HepG2 (cell line): Measurements from ENCODE around the gene ZBTB4. TPM values are rescaled to one million over a fixed set of nuclear protein-coding genes. Genes with fewer than 3 reads are reported as not detected.

Source experiments
- DMAP1 ChIP-seq: IDR thresholded peaks from 2 replicates; pipeline ENCODE4 v1.6.1; 2016
- FOSL1 ChIP-seq: sonication (generic); formaldehyde crosslinking; IDR thresholded peaks from 2 replicates; pipeline ENCODE4 v1.9.0; 2021; ENCODE audit warnings: missing genetic modification reagents, borderline replicate concordance
- FOXK1 ChIP-seq: sonication (generic); formaldehyde crosslinking; IDR thresholded peaks from 2 replicates; pipeline ENCODE4 v1.4.0; 2020; ENCODE audit warnings: low read depth, missing genetic modification reagents, borderline replicate concordance
- HDAC2 ChIP-seq: sonication (generic); formaldehyde crosslinking; IDR thresholded peaks from 2 replicates; pipeline ENCODE4 v1.4.0; 2020; ENCODE audit warnings: missing genetic modification reagents
- KMT2B ChIP-seq: IDR thresholded peaks from 2 replicates; pipeline ENCODE4 v1.6.1; 2016; ENCODE audit warnings: missing genetic modification reagents, missing compliant biosample characterization
- MLXIP ChIP-seq: sonication (generic); formaldehyde crosslinking; IDR thresholded peaks from 2 replicates; pipeline ENCODE4 v1.9.0; 2021; ENCODE audit warnings: missing genetic modification reagents, borderline replicate concordance
- NFYC ChIP-seq: IDR thresholded peaks from 2 replicates; pipeline ENCODE4 v1.6.1; 2016; ENCODE audit warnings: missing genetic modification reagents, missing compliant biosample characterization
- NKX3-1 ChIP-seq: sonication (generic); formaldehyde crosslinking; IDR thresholded peaks from 2 replicates; pipeline ENCODE4 v1.5.0; 2020; ENCODE audit warnings: missing genetic modification reagents
- SRY ChIP-seq: sonication (generic); formaldehyde crosslinking; IDR thresholded peaks from 2 replicates; pipeline ENCODE4 v1.8.0; 2022; ENCODE audit warnings: mild to moderate bottlenecking, missing genetic modification reagents
- TCF12 ChIP-seq, 2 experiments: fragments of 450-650 bp in 1 of 2; sonication (generic) in 1 of 2; formaldehyde crosslinking in 1 of 2; IDR thresholded peaks; 2 replicates each; pipeline versions ENCODE4 v1.6.1 to v1.8.0; 2017 to 2022; ENCODE audit warnings: antibody characterized with exemption in 1 of 2, mild to moderate bottlenecking in 1 of 2, missing genetic modification reagents in 1 of 2, moderate library complexity in 1 of 2
- ZNF34 ChIP-seq: sonication (generic); formaldehyde crosslinking; IDR thresholded peaks from 2 replicates; pipeline ENCODE4 v1.4.0; 2020; ENCODE audit warnings: mild to moderate bottlenecking, missing genetic modification reagents, borderline replicate concordance
- ZNF367 ChIP-seq: sonication (generic); formaldehyde crosslinking; IDR thresholded peaks from 2 replicates; pipeline ENCODE4 v1.4.0; 2020; ENCODE audit warnings: missing genetic modification reagents, borderline replicate concordance
- ZNF543 ChIP-seq: sonication (generic); formaldehyde crosslinking; IDR thresholded peaks from 2 replicates; pipeline ENCODE4 v1.4.0; 2020; ENCODE audit warnings: mild to moderate bottlenecking, missing genetic modification reagents
- ZNF619 ChIP-seq: sonication (generic); formaldehyde crosslinking; IDR thresholded peaks from 2 replicates; pipeline ENCODE4 v1.4.0; 2020; ENCODE audit warnings: mild to moderate bottlenecking, missing genetic modification reagents
- ZNF704 ChIP-seq: sonication (generic); formaldehyde crosslinking; IDR thresholded peaks from 2 replicates; pipeline ENCODE4 v1.8.1; 2023; ENCODE audit warnings: mild to moderate bottlenecking, inconsistent platforms, moderate library complexity, missing genetic modification reagents, borderline replicate concordance
- ZNF878 ChIP-seq: sonication (generic); formaldehyde crosslinking; IDR thresholded peaks from 2 replicates; pipeline ENCODE4 v1.8.1; 2023; ENCODE audit warnings: mild to moderate bottlenecking, missing genetic modification reagents, moderate library complexity
- polyA plus RNA-seq, 8 experiments: library from polyadenylated mRNA; depleted of rRNA in 3 of 8; stranded (reverse) in 7 of 8; unstranded in 1 of 8; fragments of >200 nt; fragmentation: Illumina TruSeq in 4 of 8; extraction: Trizol in 4 of 8; gene quantifications; 2 replicates each; pipeline versions ENCODE4 v1.2.1 to v1.2.3, GENCODE V29; 2011 to 2016; ENCODE audit warnings: low read depth in 4 of 8, missing spikeins in 1 of 8, mixed read lengths in 1 of 8; ENCODE audit not compliant: insufficient read depth in 1 of 8
- total RNA-seq, 5 experiments: library from RNA; depleted of rRNA; stranded (reverse); fragments of >200 nt; fragmentation: Illumina TruSeq; extraction: Trizol; gene quantifications; 2 replicates each; pipeline ENCODE4 v1.2.3, GENCODE V29; 2016; ENCODE audit warnings: low read depth in 1 of 5
- TF ChIP-seq, protein P1 (sequence below): sonication (generic); formaldehyde crosslinking; IDR thresholded peaks from 2 replicates; pipeline ENCODE4 v1.5.0; 2020; ENCODE audit warnings: missing genetic modification reagents
- TF ChIP-seq, protein P2 (sequence below): sonication (generic); formaldehyde crosslinking; IDR thresholded peaks from 2 replicates; pipeline ENCODE4 v1.4.0; 2020; ENCODE audit warnings: missing genetic modification reagents
- TF ChIP-seq, protein P3 (sequence below): IDR thresholded peaks from 2 replicates; pipeline ENCODE4 v1.6.1; 2016; ENCODE audit warnings: control low read depth

ZBTB4 gene
- total and polyA plus RNA-seq, 2 of the 13 experiments (the other 11 are each of a cell fraction or from before 2014, with no cell fraction given): 4.3 to 7.4 TPM

- no peak for TF ChIP-seq MLXIP (CRISPR knock-in tag)
- TF ChIP-seq KMT2B (CRISPR knock-in tag): no peak
- no peak; the same call in 1 of the 2 replicates for TF ChIP-seq DMAP1 (CRISPR knock-in tag)
- TF ChIP-seq, protein P1, sequence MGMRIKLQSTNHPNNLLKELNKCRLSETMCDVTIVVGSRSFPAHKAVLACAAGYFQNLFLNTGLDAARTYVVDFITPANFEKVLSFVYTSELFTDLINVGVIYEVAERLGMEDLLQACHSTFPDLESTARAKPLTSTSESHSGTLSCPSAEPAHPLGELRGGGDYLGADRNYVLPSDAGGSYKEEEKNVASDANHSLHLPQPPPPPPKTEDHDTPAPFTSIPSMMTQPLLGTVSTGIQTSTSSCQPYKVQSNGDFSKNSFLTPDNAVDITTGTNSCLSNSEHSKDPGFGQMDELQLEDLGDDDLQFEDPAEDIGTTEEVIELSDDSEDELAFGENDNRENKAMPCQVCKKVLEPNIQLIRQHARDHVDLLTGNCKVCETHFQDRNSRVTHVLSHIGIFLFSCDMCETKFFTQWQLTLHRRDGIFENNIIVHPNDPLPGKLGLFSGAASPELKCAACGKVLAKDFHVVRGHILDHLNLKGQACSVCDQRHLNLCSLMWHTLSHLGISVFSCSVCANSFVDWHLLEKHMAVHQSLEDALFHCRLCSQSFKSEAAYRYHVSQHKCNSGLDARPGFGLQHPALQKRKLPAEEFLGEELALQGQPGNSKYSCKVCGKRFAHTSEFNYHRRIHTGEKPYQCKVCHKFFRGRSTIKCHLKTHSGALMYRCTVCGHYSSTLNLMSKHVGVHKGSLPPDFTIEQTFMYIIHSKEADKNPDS (CRISPR knock-in tag): no peak
- no peak for TF ChIP-seq ZNF878 (CRISPR knock-in tag)
- TF ChIP-seq NKX3-1 (CRISPR knock-in tag): no peak
- no peak for TF ChIP-seq ZNF704 (CRISPR knock-in tag)
- no peak for TF ChIP-seq NFYC (CRISPR knock-in tag)
- TF ChIP-seq HDAC2 (CRISPR knock-in tag): no peak; the same call in 1 of the 2 replicates
- TF ChIP-seq FOXK1 (CRISPR knock-in tag): no peak
- no peak for TF ChIP-seq TCF12 (IDR thresholded peaks at IDR 0.05)
- no peak for TF ChIP-seq TCF12 (CRISPR knock-in tag; IDR thresholded peaks at IDR 0.05)
- TF ChIP-seq, protein P2, sequence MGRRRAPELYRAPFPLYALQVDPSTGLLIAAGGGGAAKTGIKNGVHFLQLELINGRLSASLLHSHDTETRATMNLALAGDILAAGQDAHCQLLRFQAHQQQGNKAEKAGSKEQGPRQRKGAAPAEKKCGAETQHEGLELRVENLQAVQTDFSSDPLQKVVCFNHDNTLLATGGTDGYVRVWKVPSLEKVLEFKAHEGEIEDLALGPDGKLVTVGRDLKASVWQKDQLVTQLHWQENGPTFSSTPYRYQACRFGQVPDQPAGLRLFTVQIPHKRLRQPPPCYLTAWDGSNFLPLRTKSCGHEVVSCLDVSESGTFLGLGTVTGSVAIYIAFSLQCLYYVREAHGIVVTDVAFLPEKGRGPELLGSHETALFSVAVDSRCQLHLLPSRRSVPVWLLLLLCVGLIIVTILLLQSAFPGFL (CRISPR knock-in tag): no peak
- TF ChIP-seq ZNF543 (CRISPR knock-in tag): 0 out of 2 replicates have a peak, but pooled peaks have one; percentile 12
- TF ChIP-seq SRY (CRISPR knock-in tag): peak; percentile 58; the same call in 1 of the 2 replicates
- no peak for TF ChIP-seq ZNF34 (CRISPR knock-in tag)
- TF ChIP-seq, protein P3, sequence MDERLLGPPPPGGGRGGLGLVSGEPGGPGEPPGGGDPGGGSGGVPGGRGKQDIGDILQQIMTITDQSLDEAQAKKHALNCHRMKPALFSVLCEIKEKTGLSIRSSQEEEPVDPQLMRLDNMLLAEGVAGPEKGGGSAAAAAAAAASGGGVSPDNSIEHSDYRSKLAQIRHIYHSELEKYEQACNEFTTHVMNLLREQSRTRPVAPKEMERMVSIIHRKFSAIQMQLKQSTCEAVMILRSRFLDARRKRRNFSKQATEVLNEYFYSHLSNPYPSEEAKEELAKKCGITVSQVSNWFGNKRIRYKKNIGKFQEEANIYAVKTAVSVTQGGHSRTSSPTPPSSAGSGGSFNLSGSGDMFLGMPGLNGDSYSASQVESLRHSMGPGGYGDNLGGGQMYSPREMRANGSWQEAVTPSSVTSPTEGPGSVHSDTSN: no peak
- TF ChIP-seq FOSL1 (CRISPR knock-in tag): no peak
- TF ChIP-seq ZNF367 (CRISPR knock-in tag): no peak
- TF ChIP-seq ZNF619 (CRISPR knock-in tag): no peak
These were observed at the start of gene ZBTB4 (continued) for GRCh38 chr17:7479213-7480088.
